ENCODE measurements around the gene MAEL.

The MAEL gene

GRCh38 chr1:167003711-167004110, 14.6 kb downstream of the MAEL start:
- TF ChIP-seq TAF1 (IDR thresholded peaks at IDR 0.05; ENCODE audit: low read depth), result no peak

GRCh38 chr1:167011560-167012191, 22.6 kb downstream of the MAEL start:
- TF ChIP-seq MAX (IDR thresholded peaks at IDR 0.05) (no peak), ZBTB7A (IDR thresholded peaks at IDR 0.05; ENCODE audit: low read depth) (no peak), CREB1 (IDR thresholded peaks at IDR 0.05; ENCODE audit: low read depth) (no peak), EGR1 (IDR thresholded peaks at IDR 0.05) (no peak), TCF12 (IDR thresholded peaks at IDR 0.05; ENCODE audit: low read depth) (no peak), YY1 (IDR thresholded peaks at IDR 0.05; ENCODE audit: low read depth) (no peak)

DNA sequence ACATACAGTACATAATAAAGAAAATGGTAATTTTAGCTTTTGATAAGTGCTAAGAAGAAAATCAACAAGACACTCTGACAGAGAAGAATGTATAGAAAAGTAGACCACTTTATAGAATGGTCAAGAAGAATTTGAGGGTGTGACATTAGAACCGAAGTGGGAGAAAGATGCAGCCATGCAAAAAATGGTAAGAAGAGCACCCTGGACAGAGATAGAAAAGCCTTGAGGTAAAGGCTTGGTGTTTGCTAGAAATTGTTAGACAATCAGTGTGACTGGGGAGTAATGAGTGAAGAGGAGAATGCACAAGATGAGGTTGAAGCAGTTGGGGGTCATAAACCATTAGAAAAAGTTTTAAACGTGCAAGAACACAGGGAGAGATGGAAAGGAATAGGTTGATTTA, 23.5 kb downstream of the MAEL start:
- TF ChIP-seq FOXM1 (IDR thresholded peaks at IDR 0.05; ENCODE audit: borderline replicate concordance, low read depth), result no peak
- TF ChIP-seq REST (IDR thresholded peaks at IDR 0.05; ENCODE audit: low read depth), result peak; percentile 13; the same call in 1 of the 2 replicates

DNA sequence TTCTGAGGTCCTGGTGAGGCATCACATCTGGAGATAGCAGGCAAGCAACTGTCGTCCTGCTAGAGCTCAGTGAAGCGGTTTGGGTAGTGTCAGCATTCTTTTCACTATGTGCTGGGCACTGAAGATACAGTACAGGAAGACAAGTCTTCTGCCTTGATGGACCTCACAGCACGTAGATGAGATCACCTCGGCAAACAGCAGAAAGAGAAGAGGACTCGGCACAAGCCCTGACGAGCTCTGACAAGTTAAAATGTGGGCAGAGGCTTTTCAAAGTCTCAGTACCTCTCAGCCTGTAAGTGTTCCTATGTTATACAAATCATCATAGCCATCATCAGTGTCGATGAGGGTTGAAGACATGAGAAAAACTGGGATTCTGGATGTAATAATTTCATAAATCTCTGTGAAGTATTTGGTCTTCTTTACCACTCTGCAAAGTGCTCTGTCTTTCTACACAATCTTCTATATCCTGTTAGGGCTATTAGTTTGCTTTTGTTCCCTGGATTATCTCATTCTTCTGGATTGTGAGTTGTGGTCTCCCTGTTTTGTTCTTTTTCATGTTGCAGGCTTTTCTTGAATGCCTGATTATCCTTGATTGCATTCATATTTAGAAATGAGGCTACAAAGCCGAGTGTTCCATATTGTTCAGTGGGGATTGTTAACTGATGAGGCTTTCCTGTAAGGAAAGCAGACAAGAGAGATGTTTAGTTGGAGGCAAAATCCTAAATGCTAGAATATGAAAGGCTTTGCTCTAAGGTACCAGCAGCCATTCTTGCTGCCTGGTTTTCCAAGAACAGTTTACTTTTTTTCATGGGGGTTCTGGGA, 24.2 kb downstream of the MAEL start:
- TF ChIP-seq RAD21 (IDR thresholded peaks at IDR 0.05; ENCODE audit: low read depth) (no peak), YY1 (IDR thresholded peaks at IDR 0.05; ENCODE audit: low read depth) (no peak), CEBPB (IDR thresholded peaks at IDR 0.05) (no peak)

DNA sequence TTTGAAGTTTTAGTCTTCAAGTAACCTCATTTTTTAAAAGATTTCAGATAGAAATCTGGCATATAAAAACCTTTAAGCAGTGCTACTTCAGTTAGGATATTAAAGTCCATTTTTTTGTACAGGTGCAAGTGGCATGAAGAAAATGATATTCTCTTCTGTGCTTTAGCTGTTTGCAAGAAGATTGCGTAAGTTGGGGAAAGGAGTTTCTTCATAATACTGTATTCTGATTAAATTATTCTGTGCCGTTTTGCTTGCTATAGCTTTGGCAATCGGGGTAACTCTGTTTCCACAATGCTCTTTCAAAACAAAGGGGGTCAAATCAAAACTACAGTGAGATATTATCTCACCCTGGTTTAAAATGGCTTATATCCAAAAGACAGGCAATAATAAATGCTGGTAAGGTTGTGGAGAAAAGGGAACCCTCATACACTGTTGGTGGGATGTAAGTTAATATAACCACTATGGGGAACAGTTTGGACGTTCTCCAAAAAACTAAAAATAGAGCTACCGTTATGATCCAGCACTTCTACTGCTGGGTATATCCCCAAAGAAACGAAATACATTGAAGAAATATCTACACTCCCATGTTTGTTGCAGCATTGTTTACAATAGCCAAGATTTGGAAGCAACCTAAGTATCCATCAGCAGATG, 27.1 kb downstream of the MAEL start:
- TF ChIP-seq CEBPB (IDR thresholded peaks at IDR 0.05) (no peak), EGR1 (IDR thresholded peaks at IDR 0.05) (no peak), RAD21 (IDR thresholded peaks at IDR 0.05; ENCODE audit: low read depth) (no peak), ZBTB7A (IDR thresholded peaks at IDR 0.05; ENCODE audit: low read depth) (no peak), YY1 (IDR thresholded peaks at IDR 0.05; ENCODE audit: low read depth) (no peak), FOXM1 (IDR thresholded peaks at IDR 0.05; ENCODE audit: borderline replicate concordance, low read depth) (no peak), NFIC (IDR thresholded peaks at IDR 0.05) (no peak), MAX (IDR thresholded peaks at IDR 0.05) (no peak), EP300 (IDR thresholded peaks at IDR 0.05; ENCODE audit: borderline replicate concordance) (no peak), TEAD4 (IDR thresholded peaks at IDR 0.05) (no peak), TCF12 (IDR thresholded peaks at IDR 0.05; ENCODE audit: low read depth) (no peak), CREB1 (IDR thresholded peaks at IDR 0.05; ENCODE audit: low read depth) (no peak), REST (IDR thresholded peaks at IDR 0.05; ENCODE audit: low read depth) (no peak), TAF1 (IDR thresholded peaks at IDR 0.05; ENCODE audit: low read depth) (no peak)
- TF ChIP-seq, protein P1, sequence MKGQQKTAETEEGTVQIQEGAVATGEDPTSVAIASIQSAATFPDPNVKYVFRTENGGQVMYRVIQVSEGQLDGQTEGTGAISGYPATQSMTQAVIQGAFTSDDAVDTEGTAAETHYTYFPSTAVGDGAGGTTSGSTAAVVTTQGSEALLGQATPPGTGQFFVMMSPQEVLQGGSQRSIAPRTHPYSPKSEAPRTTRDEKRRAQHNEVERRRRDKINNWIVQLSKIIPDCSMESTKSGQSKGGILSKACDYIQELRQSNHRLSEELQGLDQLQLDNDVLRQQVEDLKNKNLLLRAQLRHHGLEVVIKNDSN (IDR thresholded peaks at IDR 0.05), result no peak

DNA sequence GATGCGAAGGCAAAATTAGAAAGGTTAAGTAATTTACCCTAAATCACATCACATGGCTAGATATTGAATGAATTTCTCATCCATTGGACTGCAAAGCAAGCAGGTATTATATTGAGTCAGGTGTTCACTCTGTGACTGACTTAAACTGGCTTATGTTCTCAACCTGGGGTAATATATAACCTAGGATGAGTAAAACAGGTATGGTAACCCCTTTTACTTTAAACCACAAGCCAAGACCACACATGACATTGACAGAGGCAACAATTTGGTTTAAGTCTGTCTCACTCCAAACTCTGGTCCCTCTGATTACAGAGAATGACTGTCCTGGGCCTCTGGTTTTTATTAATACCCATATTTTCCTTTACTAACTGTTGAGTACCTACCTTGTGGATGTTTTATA, 33.3 kb downstream of the MAEL start:
- TF ChIP-seq CEBPB (IDR thresholded peaks at IDR 0.05), result no peak
- TF ChIP-seq NFIC (IDR thresholded peaks at IDR 0.05), result no peak
- TF ChIP-seq EGR1 (IDR thresholded peaks at IDR 0.05), result no peak
- no peak for TF ChIP-seq CREB1 (IDR thresholded peaks at IDR 0.05; ENCODE audit: low read depth)
- TF ChIP-seq, protein P1 (IDR thresholded peaks at IDR 0.05), result no peak
- TF ChIP-seq MAX (IDR thresholded peaks at IDR 0.05), result no peak
- TF ChIP-seq RAD21 (IDR thresholded peaks at IDR 0.05; ENCODE audit: low read depth), result no peak
- no peak for TF ChIP-seq ZBTB7A (IDR thresholded peaks at IDR 0.05; ENCODE audit: low read depth)
- TF ChIP-seq TEAD4 (IDR thresholded peaks at IDR 0.05), result no peak
